HG03097 (cell line): ENCODE measurements around the gene RPS18.

Experiments used
- ATAC-seq: cut with Tn5 transposase; IDR thresholded peaks from one replicate; pipeline ENCODE4 v1.9.1; 2021; ENCODE audit not compliant: unreplicated experiment, low FRiP score

The RPS18 gene

DNA sequence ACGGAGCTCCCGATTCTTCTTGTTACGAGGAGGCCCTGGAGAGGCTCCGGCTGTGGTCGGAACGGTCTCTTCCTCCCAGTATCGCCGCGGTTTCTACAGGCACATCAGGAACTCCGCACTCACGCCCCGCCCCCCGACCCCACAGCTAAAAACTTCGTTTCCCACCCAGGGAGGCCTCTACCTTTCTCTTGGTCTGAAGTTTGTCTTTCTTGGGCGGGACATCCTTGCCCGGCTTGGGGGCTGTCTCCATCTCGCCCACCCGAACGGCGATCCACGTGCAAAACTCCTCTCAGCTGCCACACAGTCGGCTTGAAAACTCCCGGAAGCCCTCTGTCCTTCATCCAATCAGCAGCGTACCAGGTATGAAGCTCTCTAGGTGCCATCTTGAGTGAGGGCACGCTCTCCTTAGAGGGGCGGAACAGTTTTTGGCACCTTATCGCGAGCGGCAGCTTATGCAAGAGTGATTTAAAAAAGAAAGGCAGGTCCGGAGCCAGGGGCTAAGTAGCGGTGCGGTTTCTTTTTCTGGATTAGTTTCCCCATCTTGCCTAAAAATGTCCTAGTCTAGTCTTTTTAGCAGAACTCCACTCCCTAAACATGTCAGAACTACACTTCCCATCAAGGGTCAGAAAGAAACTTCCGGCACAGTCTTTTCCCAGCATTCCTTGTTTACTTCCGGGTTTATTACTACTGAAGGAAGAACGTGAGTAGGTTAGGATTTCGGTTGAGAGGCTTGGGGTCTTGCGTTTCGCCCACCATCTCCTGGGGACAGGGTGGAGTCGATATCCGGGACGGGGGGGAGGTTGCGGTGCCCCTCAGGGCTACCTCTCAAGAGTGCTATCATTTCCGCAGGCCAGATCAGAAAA, 17.3 kb downstream of the RPS18 start, which contains the start of the genes PFDN6 and WDR46:
Gene PFDN6, plus strand, starts transcription at position 681 of the 863 bp plus-strand sequence. CDS start 256 bp downstream, outside the sequence.
Gene WDR46, minus strand, starts transcription at position 319 of the 863 bp plus-strand sequence. Its CDS starts 69 bp downstream, at position 250.
- ATAC-seq = peak; percentile 65

DNA sequence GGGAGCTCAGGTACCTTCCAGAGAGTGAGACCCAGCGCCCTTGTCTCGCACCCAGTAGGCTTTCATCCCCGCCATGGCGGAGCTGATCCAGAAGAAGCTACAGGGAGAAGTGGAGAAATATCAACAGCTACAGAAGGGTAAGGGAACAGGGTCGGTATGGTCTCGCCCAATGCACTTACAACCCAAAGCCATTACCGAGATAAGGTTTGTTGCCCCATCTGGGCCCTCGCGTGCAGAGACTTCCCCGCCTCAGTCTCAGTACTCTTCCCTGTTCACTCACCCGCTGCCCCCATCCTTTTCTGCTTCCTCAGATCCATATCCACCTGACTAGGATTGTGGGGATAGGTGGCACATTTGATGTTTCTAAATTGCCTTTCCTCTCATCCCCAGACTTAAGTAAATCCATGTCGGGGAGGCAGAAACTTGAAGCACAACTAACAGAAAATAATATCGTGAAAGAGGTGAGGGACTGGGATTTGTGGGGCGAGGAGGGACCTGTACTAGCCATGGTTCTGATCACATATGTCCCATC, 18.0 kb downstream of the RPS18 start:
- ATAC-seq = no peak

DNA sequence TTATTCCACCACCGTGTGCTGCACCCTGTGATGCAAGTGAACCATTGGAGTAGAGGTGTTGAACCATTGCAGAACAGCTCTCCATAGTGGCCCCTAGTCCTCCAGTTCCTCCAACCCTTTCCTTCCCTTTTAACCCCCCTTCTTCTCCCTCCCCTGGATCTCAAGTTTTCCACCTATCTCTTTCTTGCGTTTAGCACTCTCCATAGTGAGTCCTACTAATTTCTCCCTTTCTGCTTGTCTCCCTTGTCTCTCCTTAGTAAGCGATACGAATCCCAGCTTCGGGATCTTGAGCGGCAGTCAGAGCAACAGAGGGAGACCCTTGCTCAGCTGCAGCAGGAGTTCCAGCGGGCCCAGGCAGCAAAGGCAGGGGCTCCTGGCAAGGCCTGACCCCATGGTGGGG, 18.6 kb downstream of the RPS18 start:
- ATAC-seq = no peak

DNA sequence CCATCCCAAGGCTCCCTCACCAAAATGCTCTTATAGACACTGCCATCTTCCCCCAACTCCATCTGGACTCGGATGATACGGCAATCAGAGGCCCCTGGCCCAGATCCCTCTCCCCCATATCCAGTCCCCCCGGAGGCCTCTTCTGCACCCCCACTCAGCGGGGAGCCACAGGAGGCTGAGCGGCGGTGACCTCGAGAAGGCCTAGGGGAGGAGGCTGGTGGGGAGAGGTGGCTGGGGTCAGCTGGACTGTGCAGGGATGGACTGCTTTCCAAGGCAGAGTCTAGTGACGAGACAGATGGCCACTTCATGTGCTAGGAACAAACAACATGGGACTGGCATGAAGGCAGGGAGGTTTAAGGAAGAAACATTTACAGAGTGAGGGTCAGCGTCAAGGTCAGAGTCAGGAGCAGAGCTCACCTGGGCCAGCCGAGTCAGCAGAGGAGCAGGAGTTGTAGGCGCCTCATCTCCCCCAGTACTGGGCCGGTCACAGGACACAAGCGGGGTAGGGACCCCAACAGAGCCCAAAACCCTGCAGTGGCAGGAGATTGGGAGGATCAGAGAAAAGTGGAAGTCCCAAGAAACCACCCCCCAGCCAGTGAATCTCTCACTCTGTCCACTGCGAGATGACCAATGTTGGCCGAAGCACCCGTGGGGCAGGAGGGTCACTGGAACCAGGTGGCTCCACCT, 21.3 kb downstream of the RPS18 start:
- no peak for ATAC-seq

DNA sequence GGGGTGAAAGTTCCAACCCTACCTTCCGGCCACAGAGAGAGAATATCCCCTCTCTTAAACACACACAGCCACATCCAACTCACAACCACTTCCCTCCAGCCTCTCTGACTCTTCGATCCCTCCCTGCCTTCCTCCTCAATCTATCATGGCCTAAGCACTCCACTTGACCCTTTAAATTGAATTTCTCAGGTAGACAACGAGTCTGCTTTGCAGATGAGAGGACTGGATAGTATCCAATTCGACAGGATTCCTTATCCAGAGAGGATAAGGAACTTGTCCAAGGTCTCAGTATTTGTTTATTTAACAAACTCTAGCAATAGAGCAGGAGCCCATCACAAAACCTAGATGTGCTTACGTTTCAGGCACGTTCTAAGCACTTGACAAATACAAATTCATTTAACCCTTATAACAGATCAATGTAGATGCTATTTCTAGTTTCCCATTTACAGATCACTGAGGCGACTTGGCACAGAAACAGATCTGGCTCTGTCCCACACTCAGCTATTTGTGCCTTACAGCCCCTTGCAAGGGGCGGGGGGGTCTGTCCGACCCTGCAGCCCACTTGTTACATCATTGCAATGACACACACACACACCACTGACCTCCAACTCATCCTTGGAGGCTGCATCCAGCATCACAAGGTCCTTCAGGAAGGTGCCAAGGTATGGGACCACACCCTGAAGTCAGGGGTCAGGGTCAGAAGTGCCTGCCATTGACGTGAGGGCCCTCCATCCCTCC, 22.4 kb downstream of the RPS18 start:
- no peak for ATAC-seq

DNA sequence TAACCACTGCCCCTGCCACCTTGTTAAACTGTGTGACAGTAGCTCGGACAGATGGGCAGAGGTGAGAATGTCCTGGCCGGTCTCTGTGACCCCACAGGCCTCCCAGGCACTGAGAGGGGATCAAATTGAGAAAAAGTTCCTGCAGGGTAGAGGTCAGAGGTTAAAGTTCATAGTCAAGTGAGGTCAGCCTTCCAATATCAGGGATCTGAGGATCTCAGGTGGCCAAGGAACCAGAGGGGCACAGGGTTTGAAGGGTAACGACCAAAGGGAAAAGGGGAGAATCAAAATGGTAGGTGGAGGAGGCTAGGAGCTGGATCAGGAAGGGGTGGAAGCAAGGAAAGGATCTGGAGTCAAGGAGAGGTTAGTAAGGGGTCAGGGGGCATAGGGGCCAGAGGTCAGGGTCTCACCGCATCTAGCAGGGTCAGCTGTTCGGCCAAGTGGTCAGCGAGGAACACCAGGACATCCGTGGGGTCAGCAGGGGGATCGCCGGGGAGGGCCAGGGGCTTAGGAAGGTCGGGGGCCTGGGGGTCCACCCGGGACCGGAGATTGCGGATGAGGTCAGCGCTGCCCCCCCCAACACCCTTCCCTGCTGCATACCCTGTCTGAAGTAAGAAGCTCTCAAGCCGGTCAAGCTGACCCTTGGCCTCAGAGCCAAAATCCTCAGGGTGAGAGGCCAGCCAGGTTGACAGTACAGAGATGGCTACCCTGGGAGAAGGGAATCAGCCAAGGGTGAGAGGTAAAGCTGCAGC, 23.9 kb downstream of the RPS18 start:
- no peak for ATAC-seq

DNA sequence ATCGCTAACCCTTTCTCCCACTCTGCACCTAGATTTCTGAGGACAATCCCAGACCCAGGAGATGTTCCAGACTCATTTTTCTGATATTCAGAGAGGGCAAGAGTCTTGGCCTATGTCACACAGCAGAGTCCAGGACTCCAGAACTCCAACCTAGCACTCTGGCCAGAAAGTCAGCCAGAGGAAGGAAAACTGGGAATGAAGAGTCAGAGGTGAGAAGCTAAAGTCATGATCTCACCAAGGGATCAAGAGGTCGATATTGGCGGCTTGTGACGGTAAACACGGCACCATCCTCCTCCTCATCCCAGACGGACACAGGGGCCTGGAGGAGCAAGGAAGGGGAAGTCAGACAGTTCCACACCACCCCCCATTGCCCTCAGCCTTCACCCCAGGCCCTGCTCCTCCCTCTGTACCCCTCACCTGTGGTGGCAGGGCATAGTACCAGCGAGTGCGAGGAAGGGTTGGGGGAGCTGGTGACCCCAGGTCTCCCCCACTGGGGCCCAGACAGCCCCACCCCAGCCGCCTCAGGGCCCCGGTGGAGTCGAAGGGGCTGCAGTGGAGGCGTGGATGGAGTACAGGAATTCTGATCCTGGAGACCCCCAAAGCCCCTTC, 25.0 kb downstream of the RPS18 start:
- no peak for ATAC-seq

DNA sequence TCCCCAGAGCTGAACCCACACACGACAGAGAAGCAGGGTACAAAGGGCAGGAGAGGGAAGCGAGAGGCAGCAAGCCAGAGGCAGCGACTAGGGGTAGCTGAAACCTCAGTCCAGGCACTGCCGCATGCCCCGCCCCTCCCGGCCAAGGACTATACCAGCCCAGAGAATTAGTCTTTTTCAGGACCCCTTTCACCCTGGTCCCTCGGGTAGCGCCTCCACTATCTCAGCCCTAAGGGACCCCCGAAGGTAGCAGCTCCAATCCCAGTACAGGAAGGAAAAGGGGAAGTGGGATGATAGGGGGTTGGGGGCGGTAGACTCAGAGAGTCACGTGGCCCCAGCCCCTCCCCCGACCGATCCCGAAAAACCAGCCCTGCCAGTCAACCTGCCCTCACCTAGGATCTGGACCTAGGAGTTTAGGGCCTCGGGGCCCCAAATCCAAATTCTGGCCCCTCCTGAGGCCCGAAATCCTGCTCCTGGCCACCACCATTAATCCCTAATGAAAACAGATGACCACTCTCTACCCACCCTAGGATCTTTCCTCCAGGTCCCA, 25.6 kb downstream of the RPS18 start:
- ATAC-seq = no peak

DNA sequence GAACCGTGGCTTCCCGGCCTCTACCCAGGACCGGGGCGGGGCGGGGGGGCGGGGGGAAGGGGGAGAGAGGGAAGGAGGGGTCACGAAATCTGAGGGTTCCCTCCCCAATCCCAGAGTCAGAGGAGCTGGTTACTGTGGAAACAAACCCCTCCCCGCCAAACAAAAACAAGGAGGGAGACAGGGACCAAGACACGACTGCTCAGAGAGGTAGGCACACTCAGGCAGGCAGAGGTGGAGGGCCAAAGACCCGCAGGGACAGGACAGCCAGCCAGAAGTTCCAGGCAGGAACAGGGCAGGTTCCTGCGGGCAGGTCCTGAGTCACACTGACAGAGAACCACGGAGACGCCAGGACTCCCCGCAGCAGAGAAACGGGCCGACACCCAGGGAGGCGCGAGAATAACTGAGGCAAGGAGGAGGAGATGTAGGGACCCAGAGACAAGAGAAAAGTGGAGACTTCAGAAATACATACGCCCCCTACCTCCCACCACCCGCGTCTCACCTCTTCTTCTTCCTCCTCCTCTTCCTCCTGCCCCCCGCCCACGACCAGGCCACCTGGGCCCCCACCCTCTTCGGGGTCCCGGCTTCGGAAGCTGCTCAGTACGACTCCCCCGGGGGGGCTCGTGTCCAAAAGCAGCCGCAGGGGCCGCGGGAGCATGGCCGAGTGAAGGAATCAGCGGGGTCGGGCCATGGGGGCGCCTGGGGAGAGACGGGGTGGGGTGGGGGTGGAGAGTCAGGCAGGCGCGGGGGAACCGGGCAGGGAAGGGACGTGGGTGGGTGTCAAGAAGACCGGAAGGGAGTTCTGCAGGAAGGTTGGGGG, 26.3 kb downstream of the RPS18 start:
- no peak for ATAC-seq

DNA sequence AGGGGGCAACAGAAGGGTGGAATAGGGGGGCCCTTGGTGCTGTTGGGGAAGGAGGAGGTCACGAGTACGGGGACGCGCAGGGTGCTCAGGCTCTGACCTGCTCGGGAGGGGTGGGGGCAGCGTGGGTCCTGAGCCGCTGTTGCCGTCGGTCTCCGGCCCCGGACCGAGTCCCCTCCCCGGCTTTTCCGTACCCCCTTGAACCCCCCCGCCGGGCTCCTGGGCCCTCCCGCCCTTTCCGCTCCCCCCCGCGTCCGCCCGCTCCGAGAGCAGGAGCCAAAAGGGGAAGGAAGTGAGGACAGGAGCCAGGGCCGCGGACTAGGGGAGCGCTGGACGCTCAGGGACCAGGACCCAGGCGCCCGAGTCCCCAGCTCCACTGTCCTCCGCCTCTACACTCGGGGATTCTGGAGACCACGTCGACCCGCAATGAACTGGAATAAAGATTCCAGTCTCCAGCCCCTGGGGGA, 26.9 kb downstream of the RPS18 start, which contains the start of gene RGL2:
Gene RGL2, minus strand, starts transcription at position 170 of the 464 bp plus-strand sequence. CDS start 332 bp downstream, outside the sequence.
- no peak for ATAC-seq

DNA sequence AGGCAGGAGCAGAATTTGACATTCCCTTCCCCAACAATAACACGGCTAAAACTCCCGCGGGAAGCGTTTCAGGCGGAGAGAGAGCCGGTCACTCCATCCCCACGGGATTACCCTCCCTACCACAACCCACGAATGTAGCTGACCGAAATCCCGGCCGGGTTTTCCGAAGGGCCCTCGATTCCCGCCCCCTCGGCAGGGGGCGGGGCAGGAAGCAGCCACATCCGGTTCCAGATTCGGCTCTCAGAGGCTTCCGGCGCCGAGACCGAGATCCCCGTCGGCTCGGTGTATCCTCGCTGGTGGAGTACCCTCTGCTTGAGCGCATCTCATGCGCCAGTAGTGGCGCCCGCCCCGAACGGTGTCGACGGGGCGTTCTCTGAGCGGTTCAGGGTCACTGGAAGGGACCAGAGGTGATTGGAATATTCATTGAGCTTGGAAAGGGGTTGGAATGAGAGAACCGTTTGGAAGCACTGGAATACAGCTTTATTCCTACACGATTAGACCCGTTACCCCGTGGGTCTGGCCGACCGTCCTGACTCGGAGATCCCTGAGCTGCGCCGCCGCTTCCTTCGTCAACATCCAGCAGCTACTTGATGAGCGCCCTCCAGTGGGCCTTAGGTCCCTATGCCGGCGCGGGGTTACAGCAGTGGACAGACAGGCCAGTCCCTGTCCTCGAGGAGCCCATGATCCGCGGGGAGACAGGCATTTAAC, 27.5 kb downstream of the RPS18 start:
- ATAC-seq = peak; percentile 65

DNA sequence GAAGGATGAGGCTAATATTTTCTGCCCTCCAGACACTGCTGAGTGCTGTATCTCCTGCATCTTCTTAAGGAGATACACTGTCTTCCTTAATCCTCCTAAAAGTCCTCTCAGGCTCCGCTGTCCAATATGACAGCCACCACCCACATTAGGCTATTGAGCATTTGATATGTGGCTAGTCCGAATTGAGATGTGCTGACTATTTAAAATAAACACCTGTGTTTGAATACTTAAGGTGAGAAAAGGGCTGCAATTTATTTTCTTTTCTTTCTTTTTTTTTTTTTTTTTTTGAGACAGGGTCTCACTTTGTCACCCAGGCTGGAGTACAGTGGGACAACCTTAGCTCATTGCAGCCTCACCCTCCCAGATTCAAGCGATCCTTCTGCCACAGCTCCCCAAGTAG, 30.0 kb downstream of the RPS18 start:
- ATAC-seq = no peak

DNA sequence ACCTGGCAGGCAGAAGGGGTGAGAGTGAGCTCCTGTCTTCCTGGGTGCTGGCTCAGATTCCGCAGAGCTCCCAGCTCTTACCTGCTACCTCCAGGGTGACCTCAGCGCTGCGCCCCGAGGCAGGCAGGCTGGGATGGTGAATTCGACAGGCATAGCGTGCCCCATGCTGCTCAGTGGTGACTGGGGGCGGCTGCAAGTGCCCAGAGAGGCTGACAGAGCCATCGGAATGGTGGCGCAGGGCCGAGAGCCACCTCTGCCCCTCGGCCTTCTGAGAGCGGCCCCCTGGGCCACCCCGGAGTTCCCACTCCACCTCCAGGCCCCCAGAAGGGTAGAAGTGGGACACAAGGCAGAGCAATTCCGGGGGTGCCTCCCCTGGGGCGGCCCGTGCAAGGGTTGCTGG, 32.3 kb downstream of the RPS18 start:
- ATAC-seq = no peak

DNA sequence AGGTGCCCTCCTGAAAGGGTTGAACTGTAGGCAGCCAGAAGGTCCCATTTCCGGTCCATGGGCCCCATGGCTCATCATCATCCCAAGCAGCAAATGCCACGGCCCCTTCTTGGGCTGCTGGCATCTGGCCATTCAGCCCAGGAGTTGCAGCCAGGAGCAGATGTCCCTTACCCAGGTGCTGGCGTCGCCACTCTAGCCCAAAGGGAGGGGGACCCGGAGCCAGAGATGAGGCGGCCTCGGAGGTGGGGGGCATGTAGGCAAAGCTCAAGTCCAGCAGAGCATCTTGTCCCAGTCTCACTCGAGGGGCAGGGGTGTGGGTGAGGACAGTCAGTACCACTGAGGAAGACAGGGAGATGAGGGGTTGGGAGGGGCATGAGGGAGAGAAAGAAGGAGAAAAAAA, 33.2 kb downstream of the RPS18 start:
- no peak for ATAC-seq

DNA sequence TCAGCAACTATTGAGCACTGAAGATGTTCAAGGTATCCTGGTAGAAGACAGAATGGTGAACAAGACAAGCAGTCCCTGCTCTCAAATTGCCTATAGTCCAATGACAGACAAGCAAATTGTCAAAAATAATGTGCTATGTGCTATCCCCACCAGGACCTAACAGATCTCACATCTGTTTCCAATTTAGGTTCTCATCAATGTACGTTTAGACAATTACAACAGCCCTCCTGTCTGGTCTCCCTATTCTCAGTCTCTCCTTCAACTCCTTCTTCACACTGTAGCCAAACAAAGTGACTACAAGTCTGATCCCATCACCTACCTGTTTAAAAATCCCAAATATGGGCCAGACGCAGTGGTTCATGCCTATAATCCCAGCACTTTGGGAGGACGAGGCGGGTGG, 34.5 kb downstream of the RPS18 start:
- ATAC-seq = no peak

DNA sequence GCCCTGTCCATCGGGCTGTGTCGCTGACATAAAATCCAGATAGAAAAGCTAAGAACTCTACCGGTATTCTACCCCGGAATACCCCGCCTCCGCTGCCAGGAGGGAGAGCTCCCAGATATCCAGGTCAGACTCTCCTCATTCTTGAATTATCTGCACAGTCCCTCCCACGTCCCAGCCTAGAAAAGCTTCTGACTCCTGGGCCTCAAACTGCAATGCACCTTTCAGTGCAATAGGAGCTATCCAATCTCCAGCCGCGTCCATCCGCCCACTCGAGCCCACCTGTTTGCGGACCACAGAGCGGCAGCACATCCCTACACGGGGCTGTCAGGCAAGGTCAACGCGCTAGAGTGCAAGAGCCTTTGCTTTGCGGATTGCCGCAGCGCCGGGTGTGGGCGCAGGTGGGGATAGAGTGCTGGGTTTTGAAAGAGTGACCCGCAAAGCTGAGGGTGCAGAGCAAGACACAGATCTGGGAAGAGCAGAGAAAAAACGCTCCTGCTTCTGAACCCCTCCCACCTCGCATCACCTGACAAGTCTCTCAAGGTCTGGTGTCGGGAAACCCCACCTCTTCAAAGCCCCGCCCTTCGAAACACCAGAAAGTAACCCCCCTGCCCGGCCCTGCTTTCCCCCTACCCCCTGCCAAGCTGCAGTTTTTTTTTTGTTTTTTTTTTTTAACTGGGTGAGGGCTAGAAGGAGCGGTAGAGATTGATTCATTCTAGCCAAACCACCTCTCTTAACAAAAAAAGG, 40.7 kb downstream of the RPS18 start:
- ATAC-seq = no peak

DNA sequence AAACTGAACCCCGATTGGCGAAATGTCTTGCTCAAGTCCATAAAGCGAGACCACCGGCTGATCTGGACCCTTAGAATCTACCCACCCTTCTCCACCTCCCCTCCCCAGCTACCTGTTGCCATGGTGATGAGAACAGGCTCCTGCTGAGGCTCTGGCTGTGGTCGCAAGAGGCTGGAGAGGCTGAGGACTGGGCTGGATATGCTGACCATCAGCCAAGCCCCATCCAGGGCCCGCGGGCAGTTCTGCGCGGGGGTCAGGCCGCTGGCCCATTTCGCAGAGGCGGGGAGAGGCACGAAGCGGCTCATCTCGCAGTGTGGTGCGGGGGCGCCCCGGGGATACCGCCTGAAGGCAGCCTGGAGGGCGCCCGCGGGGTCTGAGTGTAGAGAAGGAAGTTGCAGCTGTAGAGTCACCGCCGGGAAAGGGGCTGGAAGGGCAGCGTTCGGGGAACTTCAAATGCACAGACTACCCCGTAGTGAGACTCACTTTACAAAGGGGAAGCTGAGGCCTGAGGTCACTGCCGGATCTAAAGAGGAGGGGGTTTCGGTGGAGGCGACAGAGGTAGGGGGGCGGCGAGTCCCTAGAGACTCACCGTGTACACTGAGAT, 41.3 kb downstream of the RPS18 start:
- ATAC-seq = no peak
